Uterus (tissue), 4 donors: ENCODE data around the gene MTARC2. TPM values are rescaled to one million over a fixed set of nuclear protein-coding genes. Genes with fewer than 3 reads are reported as not detected.

Experiments used
- DNase-seq, 2 donors: peaks; one replicate each; pipeline ENCODE4 v3.0.0-alpha.2; 2019 to 2020
- H3K27ac ChIP-seq, 2 donors: fragments of 200-600 bp; sonication (generic); 1 replicate in 1 of 2; 2 replicates in 1 of 2; pipeline ENCODE4 v1.5.1; 2016 to 2018
- H3K27me3 ChIP-seq, 2 donors: fragments of 200-600 bp; sonication (generic); one replicate each; pipeline ENCODE4 v1.5.1; 2018 to 2019; ENCODE audit warnings: control low read depth in 1 of 2
- H3K36me3 ChIP-seq, 2 donors: fragments of 200-600 bp; sonication (generic); one replicate each; pipeline ENCODE4 v1.5.1; 2019; ENCODE audit warnings: control low read depth in 1 of 2
- H3K4me1 ChIP-seq, 2 donors: fragments of 200-600 bp; sonication (generic); one replicate each; pipeline ENCODE4 v1.5.1; 2018 to 2019; ENCODE audit warnings: control low read depth in 1 of 2
- H3K4me3 ChIP-seq, 2 donors: fragments of 200-600 bp; sonication (generic); 1 replicate in 1 of 2; 2 replicates in 1 of 2; pipeline ENCODE4 v1.5.1; 2018 to 2019; ENCODE audit warnings: mild to moderate bottlenecking in 1 of 2
- H3K9me3 ChIP-seq, 2 donors: fragments of 200-600 bp; sonication (generic); one replicate each; pipeline ENCODE4 v1.5.1; 2019; ENCODE audit warnings: control low read depth in 1 of 2
- POLR2A ChIP-seq, 2 donors: fragments of 450-650 bp; IDR thresholded peaks; one replicate each; pipeline ENCODE4 v1.6.1; 2016; ENCODE audit warnings: antibody characterized with exemption in 2 of 2, mild to moderate bottlenecking in 1 of 2, moderate library complexity in 1 of 2
- intact Hi-C: fragments of 100-400 bp; cut with DNase I; formaldehyde crosslinking; loops from one replicate; pipeline ENCODE4 v1.15.1; 2023; ENCODE audit warnings: low total_unique reads
- total RNA-seq, 4 donors: library from RNA; depleted of rRNA in 3 of 4; stranded (reverse); fragments of >200 nt in 3 of 4; gene quantifications; one replicate each; pipeline versions ENCODE4 v1.1.0 to v1.2.4, GENCODE V29; 2014 to 2023
- TF ChIP-seq, protein P1 (sequence below), 4 experiments: fragments of 200-600 bp in 2 of 4; fragments of 450-650 bp in 2 of 4; sonication (generic) in 2 of 4; IDR thresholded peaks; one replicate each; pipeline ENCODE4 v1.5.1; 2016 to 2019; ENCODE audit warnings: antibody characterized with exemption in 4 of 4, mild to moderate bottlenecking in 2 of 4, moderate library complexity in 1 of 4
- donor health status: DM: yes; HTN: yes; CAD: no.

MTARC2 gene
- total RNA-seq, 4 donors from 2014 or later: 1.5 to 24.6 (median 6.8) TPM

GRCh38 chr1:220806408-220806807, 58.3 kb downstream of the MTARC2 start:
- Histone ChIP-seq H3K27ac (no peak overlapping the region), H3K4me1 (no peaks in the 10 kb centered on the region), H3K9me3 (no peaks in the 10 kb centered on the region), H3K36me3 (no peaks in the 10 kb centered on the region), H3K4me3 (no peak overlapping the region), H3K27me3 (no peaks in the 10 kb centered on the region)
- peak in 1 of 2 donors; percentile 1 for DNase-seq
- TF ChIP-seq, protein P1, sequence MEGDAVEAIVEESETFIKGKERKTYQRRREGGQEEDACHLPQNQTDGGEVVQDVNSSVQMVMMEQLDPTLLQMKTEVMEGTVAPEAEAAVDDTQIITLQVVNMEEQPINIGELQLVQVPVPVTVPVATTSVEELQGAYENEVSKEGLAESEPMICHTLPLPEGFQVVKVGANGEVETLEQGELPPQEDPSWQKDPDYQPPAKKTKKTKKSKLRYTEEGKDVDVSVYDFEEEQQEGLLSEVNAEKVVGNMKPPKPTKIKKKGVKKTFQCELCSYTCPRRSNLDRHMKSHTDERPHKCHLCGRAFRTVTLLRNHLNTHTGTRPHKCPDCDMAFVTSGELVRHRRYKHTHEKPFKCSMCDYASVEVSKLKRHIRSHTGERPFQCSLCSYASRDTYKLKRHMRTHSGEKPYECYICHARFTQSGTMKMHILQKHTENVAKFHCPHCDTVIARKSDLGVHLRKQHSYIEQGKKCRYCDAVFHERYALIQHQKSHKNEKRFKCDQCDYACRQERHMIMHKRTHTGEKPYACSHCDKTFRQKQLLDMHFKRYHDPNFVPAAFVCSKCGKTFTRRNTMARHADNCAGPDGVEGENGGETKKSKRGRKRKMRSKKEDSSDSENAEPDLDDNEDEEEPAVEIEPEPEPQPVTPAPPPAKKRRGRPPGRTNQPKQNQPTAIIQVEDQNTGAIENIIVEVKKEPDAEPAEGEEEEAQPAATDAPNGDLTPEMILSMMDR (IDR thresholded peaks at IDR 0.05): no peak
- no peak for TF ChIP-seq POLR2A (IDR thresholded peaks at IDR 0.05)
- intact Hi-C loops: no loop called here

DNA sequence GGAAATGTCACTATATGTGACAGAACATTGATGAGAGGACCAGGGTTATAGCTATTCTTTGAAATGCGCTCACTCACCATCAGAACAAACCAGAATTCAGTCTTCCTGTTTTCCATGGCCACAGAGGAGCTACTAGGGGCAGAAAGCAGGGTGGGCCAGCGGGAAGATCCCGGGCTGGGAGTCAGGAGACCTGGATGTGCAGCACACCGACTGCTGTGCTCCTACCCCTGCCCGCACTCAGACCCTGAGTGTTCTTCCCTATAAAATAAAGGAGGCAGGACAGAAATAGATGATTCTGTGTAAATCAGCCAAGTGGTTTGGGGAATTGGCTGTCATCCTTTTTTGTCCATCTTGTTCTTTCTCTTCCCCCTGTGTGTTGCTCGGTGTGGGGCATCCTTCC, 59.6 kb downstream of the MTARC2 start:
- Histone ChIP-seq H3K9me3 (no peaks in the 10 kb centered on the region), H3K36me3 (no peaks in the 10 kb centered on the region), H3K27me3 (no peaks in the 10 kb centered on the region), H3K4me3 (no peak overlapping the region), H3K27ac (no peak overlapping the region), H3K4me1 (no peaks in the 10 kb centered on the region)
- TF ChIP-seq, protein P1 (IDR thresholded peaks at IDR 0.05): no peak
- no peak for TF ChIP-seq POLR2A (IDR thresholded peaks at IDR 0.05)
- no peak for DNase-seq
- intact Hi-C loops: no loop called here

DNA sequence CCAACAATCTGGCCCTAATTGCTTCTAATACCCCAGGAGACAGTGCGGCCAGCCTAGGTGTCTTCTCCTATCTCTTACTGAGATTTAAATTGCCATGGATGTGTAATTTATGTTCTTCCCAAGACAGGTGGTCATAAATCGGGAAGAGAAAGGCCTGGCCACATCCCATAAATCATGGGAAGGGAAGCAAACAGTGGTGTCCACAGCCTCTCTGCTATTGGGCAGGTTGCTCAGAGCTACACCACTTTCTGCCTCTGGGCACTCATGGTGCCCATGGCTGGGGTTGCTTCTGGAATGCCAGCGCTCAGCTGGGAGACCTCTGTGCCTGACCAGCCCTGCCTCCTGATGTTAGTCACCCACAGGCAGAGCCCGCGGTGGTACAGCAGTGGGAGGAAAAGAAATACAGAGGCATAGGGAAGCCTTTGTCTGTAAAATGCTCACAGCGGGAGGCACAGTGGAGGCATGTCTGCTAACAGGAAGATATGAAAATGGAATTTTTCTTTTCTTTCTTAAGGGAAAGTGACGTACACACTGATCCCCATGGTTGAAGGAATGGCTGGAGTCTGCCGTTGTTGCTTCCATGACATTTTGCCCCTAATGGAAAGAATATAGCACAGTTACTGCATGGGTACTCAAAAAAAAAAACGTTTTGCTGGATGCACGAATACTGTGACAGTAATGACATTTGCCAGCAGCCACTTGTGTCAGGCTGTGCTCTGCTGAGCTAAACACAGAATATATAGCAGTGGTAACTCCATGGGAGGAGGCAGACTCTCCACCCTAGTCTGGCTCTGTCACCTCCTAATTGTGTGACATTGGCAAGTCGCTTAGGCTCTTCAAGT, 60.4 kb downstream of the MTARC2 start:
- Histone ChIP-seq H3K4me1 (no peaks in the 10 kb centered on the region), H3K36me3 (no peaks in the 10 kb centered on the region), H3K4me3 (no peak overlapping the region), H3K27ac (no peak overlapping the region), H3K9me3 (no peaks in the 10 kb centered on the region), H3K27me3 (no peaks in the 10 kb centered on the region)
- intact Hi-C loops: no loop called here
- TF ChIP-seq, protein P1 (IDR thresholded peaks at IDR 0.05): no peak
- TF ChIP-seq POLR2A (IDR thresholded peaks at IDR 0.05): no peak
- DNase-seq: no peak

DNA sequence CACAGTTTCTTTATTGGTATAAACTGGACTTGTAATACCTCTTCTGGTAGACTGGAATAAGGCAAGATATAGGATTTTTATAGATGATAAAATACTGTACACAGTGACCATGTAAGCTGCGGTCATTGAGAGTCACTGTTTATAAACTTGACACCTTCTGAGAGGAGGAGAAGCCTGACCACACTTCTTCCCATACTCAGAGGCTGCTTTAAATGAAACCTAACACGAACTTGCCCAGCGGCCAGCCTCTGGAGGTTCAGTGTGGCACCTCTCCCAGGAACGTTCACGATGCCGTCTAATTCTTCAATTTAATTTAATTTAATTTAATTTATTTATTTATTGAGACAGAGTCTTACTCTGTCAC, 61.0 kb downstream of the MTARC2 start:
- no peak for DNase-seq
- H3K27ac ChIP-seq: no peak overlapping the region
- H3K36me3 ChIP-seq: no peaks in the 10 kb centered on the region
- no peak for TF ChIP-seq POLR2A (IDR thresholded peaks at IDR 0.05)
- TF ChIP-seq, protein P1 (IDR thresholded peaks at IDR 0.05): no peak
- H3K4me3 ChIP-seq: no peak overlapping the region
- no peaks in the 10 kb centered on the region for H3K9me3 ChIP-seq
- no peaks in the 10 kb centered on the region for H3K27me3 ChIP-seq
- intact Hi-C loops: no loop called here
- no peaks in the 10 kb centered on the region for H3K4me1 ChIP-seq

- H3K36me3 ChIP-seq: no peaks in the 10 kb centered on the region
- intact Hi-C loops: no loop called here
- no peak overlapping the region for H3K4me3 ChIP-seq
- no peak for TF ChIP-seq POLR2A (IDR thresholded peaks at IDR 0.05)
- TF ChIP-seq, protein P1 (IDR thresholded peaks at IDR 0.05): no peak
- DNase-seq: no peak
- H3K27ac ChIP-seq: no peak overlapping the region
- H3K9me3 ChIP-seq: no peaks in the 10 kb centered on the region
- H3K27me3 ChIP-seq: no peaks in the 10 kb centered on the region
- no peaks in the 10 kb centered on the region for H3K4me1 ChIP-seq
These were observed 61.6 kb downstream of the MTARC2 start for GRCh38 chr1:220809704-220810103.
